ENCODE results near the gene EWSR1.

GRCh38 chr22:29266564-29267461 is 1.3 kb upstream of the EWSR1 start:
- TF ChIP-seq CTCF (IDR thresholded peaks at IDR 0.05; ENCODE audit: low read depth, low read length, poor library complexity, severe bottlenecking) (no peak), EZH2phosphoT487 (IDR thresholded peaks at IDR 0.05; ENCODE audit: borderline replicate concordance, low read length) (no peak)
